Effector memory CD8-positive, alpha-beta T cell (primary cell): ENCODE measurements around the gene SLCO2A1.

Experiments used
- ATAC-seq: fragments of 150-1000 bp; cut with Tn5 transposase; replicated peaks from 2 replicates; pipeline ENCODE4 v1.10.0; 2021; ENCODE audit warnings: mild to moderate bottlenecking, moderate library complexity
- DNase-seq, 3 experiments: peaks; one replicate each; pipeline ENCODE4 v3.0.0; 2021
- H3K27ac Mint-ChIP-seq, 2 donors: one replicate each; pipeline ENCODE4 v1.8.0; 2022; ENCODE audit warnings: mild to moderate bottlenecking in 2 of 2, mixed read lengths in 2 of 2, moderate library complexity in 2 of 2
- H3K27me3 Mint-ChIP-seq, 2 donors: one replicate each; pipeline ENCODE4 v1.8.0; 2022; ENCODE audit warnings: mixed read lengths in 2 of 2
- H3K36me3 Mint-ChIP-seq: one replicate; pipeline ENCODE4 v1.8.0; 2022; ENCODE audit warnings: mild to moderate bottlenecking, moderate library complexity, mixed read lengths; ENCODE audit not compliant: insufficient read depth
- H3K4me1 Mint-ChIP-seq, 2 donors: one replicate each; pipeline ENCODE4 v1.8.0; 2022; ENCODE audit warnings: low read depth in 2 of 2, mixed read lengths in 2 of 2
- H3K4me3 Mint-ChIP-seq, 2 donors: one replicate each; pipeline ENCODE4 v1.8.0; 2022; ENCODE audit warnings: mild to moderate bottlenecking in 2 of 2, mixed read lengths in 2 of 2, moderate library complexity in 2 of 2
- H3K9me3 Mint-ChIP-seq, 2 donors: one replicate each; pipeline ENCODE4 v1.8.0; 2022; ENCODE audit warnings: mixed read lengths in 2 of 2

SLCO2A1 gene

DNA sequence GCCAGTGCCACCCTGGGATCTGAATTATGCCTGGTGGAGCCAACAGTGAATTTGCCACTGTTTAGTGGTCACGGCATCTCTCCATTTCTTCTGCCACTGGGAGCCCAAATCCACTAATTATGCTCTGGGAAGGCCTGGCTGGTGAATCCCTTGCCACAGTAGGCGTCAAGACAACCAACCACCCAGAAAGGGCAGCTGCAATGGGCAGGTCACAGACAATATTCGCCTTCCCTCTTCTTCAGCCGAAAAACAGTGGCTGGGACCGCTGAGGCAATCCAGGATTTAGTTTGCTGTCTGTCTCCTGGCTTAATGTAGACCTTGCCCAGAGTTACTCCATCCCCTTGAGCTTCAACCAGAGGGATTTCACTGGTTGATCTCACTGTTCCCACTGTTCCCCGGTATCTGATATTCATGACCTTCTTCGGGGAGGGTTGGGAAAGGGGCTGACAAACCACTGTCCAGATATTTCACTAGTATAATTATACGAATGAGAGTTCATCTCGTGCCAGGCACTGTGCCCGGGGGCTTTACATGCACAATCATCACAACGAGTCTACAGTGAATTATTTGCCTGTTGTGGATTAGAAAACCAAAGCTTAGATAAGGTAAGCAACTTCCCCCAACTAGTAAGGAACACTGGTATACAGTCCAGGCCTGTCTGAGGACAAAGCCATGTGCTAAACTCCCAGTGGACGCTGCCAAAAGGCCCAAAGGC, 84.2 kb downstream of the SLCO2A1 start:
- Mint-ChIP-seq H3K27me3 (peaks cover 20 to 39% of the 10 kb centered on the region in 2 donors), H3K9me3 (no peaks in the 10 kb centered on the region), H3K36me3 (peaks cover 3% of the 10 kb centered on the region), H3K4me3 (no peak overlapping the region), H3K4me1 (peaks cover 3 to 8% of the 10 kb centered on the region in 2 donors), H3K27ac (no peak overlapping the region)
- DNase-seq (no peak), ATAC-seq (no peak)

DNA sequence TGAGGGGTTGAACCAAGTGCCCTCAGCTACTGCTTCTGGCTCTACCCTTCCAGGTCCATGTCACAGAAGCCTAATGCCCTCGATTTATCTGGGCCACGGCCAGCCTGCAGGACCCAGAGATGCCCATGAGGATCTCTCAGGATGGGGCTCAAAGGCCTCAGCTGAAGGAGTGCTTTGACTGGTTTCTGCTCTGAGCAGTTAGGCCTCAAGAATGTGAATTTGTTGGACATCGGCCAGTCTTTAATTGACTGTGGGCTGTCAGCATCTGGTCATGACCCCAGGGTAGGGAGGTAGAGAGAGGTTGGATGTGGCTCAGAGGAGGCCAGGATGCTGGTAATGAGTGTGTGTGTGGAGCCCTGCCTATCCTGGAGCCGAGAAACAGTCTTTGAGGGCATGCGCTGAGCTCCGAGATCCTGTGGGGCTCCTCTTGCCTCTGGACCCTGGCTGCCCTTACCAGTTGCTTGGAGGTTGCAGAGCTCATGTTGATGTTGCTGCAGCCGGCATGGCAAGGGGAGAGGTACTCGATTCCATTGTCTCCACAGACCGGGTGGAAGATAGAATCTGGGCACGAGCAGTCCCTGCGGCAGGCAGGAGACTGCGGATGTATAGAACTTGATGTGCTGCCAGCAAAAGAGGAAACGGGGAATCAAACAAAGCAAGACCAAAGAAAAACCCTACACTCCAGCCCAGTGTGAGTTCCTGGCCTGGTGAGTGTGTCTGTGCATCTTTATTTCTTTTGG, 84.9 kb downstream of the SLCO2A1 start:
- no peaks in the 10 kb centered on the region for H3K9me3 Mint-ChIP-seq
- peaks cover 3 to 8% of the 10 kb centered on the region in 2 donors for H3K4me1 Mint-ChIP-seq
- H3K27me3 Mint-ChIP-seq: peaks cover 20 to 46% of the 10 kb centered on the region in 2 donors
- DNase-seq (no peak), ATAC-seq (no peak)
- peaks cover 3% of the 10 kb centered on the region for H3K36me3 Mint-ChIP-seq
- H3K27ac Mint-ChIP-seq: no peak overlapping the region
- no peak overlapping the region for H3K4me3 Mint-ChIP-seq

DNA sequence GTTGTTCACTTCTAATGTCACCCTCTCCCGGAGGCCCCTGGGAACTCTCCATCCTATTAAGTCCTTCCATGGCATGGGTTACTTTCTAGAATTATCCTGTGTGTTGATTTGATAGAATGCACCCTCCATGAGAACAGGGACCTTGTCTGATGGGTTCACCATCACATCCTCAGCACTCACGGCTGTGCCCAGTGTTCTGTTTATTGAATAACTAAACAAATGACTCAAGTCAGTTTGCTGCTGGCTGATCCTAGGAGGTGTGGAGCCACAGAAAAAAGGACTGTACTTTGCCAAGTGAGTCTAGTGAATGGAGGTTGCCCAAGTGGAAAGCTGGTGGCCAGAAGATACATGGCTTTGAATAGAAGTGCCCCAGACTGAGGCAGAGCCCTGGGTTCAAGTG, 85.5 kb downstream of the SLCO2A1 start:
- no peaks in the 10 kb centered on the region for H3K9me3 Mint-ChIP-seq
- H3K27me3 Mint-ChIP-seq: peaks cover 20 to 47% of the 10 kb centered on the region in 2 donors
- peaks cover 3 to 8% of the 10 kb centered on the region in 2 donors for H3K4me1 Mint-ChIP-seq
- no peak for DNase-seq
- peaks cover 3% of the 10 kb centered on the region for H3K36me3 Mint-ChIP-seq
- H3K27ac Mint-ChIP-seq: no peak overlapping the region
- no peak overlapping the region for H3K4me3 Mint-ChIP-seq
- no peak for ATAC-seq

- ATAC-seq (no peak), DNase-seq (no peak)
- H3K9me3 Mint-ChIP-seq: no peaks in the 10 kb centered on the region
- no peak overlapping the region for H3K4me3 Mint-ChIP-seq
- peaks cover 3 to 8% of the 10 kb centered on the region in 2 donors for H3K4me1 Mint-ChIP-seq
- H3K27ac Mint-ChIP-seq: no peak overlapping the region
- peaks cover 20 to 51% of the 10 kb centered on the region in 2 donors for H3K27me3 Mint-ChIP-seq
- H3K36me3 Mint-ChIP-seq: peaks cover 3% of the 10 kb centered on the region
These were observed 86.0 kb downstream of the SLCO2A1 start for GRCh38 chr3:133943639-133944141.

DNA sequence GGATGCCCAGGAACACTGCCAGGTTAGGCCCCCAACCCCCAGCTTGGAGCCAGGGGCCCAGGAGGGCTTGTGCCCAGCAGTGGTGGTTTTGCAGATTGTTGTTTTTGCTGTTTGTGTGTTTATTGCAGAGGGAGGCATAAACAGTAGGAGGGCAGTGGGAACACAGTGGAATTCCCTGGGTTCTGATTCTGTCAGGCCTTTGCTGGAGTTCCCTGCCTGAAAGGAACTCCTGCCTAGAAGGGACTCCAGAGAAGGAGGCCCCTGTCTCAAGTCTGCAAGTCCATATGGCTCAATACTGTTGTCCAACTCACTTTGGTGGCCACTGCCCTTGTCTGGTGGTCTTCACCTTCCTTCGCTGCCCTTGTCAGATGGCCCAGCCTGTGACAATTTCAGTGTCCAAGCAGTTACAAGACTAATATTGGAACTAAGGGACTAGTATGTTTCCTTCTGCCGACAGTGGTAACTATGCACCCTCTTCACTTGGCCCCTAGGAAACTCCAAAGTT, 86.6 kb downstream of the SLCO2A1 start:
- Mint-ChIP-seq H3K4me1 (peaks cover 3 to 8% of the 10 kb centered on the region in 2 donors), H3K27me3 (peaks cover 20 to 57% of the 10 kb centered on the region in 2 donors), H3K36me3 (peaks cover 3% of the 10 kb centered on the region), H3K4me3 (no peak overlapping the region), H3K27ac (no peak overlapping the region), H3K9me3 (no peaks in the 10 kb centered on the region)
- ATAC-seq (no peak), DNase-seq (no peak)

GRCh38 chr3:133941415-133941821, 88.3 kb downstream of the SLCO2A1 start:
- no peaks in the 10 kb centered on the region for H3K9me3 Mint-ChIP-seq
- H3K27ac Mint-ChIP-seq: no peak overlapping the region
- ATAC-seq: no peak
- H3K4me1 Mint-ChIP-seq: peaks cover 2 to 8% of the 10 kb centered on the region in 2 donors
- H3K36me3 Mint-ChIP-seq: peaks cover 3% of the 10 kb centered on the region
- no peak for DNase-seq
- H3K27me3 Mint-ChIP-seq: peaks cover 25 to 73% of the 10 kb centered on the region in 2 donors
- no peak overlapping the region for H3K4me3 Mint-ChIP-seq

DNA sequence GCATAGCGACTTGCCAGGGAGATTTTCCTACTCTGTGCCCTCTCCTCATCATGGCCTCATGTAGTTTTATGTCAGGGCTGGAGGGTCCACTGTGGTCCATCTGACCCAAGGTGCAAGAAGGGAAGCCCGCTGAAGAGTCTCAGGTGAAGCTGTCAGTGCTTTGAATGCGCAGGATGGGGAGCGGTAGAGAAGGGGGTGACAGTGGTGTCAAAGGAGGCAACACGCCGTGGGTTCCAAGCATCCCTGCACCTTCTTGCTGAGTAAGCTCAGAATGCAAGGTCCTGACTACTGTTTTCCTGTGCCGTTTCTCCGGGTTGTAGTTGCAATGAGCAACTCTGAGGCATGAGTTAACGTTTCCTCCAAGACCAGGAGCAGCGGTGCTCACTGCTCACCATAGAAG, 89.2 kb downstream of the SLCO2A1 start:
- DNase-seq (no peak), ATAC-seq (no peak)
- H3K4me1 Mint-ChIP-seq: peaks cover 0 to 8% of the 10 kb centered on the region in 2 donors
- H3K27ac Mint-ChIP-seq: no peak overlapping the region
- H3K9me3 Mint-ChIP-seq: no peaks in the 10 kb centered on the region
- H3K36me3 Mint-ChIP-seq: peaks cover 3% of the 10 kb centered on the region
- no peak overlapping the region for H3K4me3 Mint-ChIP-seq
- peaks cover 29 to 81% of the 10 kb centered on the region in 2 donors for H3K27me3 Mint-ChIP-seq

- no peaks in the 10 kb centered on the region for H3K9me3 Mint-ChIP-seq
- no peak overlapping the region for H3K4me3 Mint-ChIP-seq
- H3K4me1 Mint-ChIP-seq: peaks cover 0 to 8% of the 10 kb centered on the region in 2 donors
- H3K36me3 Mint-ChIP-seq: no peaks in the 10 kb centered on the region
- ATAC-seq (no peak), DNase-seq (no peak)
- peaks cover 27 to 79% of the 10 kb centered on the region in 2 donors for H3K27me3 Mint-ChIP-seq
- no peak overlapping the region for H3K27ac Mint-ChIP-seq
These were observed 90.3 kb downstream of the SLCO2A1 start for GRCh38 chr3:133939463-133939835.

GRCh38 chr3:133938770-133939462, 90.8 kb downstream of the SLCO2A1 start:
- Mint-ChIP-seq H3K27me3 (peaks cover 23 to 74% of the 10 kb centered on the region in 2 donors), H3K4me1 (peaks cover 0 to 6% of the 10 kb centered on the region in 2 donors), H3K9me3 (no peaks in the 10 kb centered on the region), H3K27ac (no peak overlapping the region), H3K36me3 (no peaks in the 10 kb centered on the region), H3K4me3 (no peak overlapping the region)
- ATAC-seq (no peak), DNase-seq (no peak)

DNA sequence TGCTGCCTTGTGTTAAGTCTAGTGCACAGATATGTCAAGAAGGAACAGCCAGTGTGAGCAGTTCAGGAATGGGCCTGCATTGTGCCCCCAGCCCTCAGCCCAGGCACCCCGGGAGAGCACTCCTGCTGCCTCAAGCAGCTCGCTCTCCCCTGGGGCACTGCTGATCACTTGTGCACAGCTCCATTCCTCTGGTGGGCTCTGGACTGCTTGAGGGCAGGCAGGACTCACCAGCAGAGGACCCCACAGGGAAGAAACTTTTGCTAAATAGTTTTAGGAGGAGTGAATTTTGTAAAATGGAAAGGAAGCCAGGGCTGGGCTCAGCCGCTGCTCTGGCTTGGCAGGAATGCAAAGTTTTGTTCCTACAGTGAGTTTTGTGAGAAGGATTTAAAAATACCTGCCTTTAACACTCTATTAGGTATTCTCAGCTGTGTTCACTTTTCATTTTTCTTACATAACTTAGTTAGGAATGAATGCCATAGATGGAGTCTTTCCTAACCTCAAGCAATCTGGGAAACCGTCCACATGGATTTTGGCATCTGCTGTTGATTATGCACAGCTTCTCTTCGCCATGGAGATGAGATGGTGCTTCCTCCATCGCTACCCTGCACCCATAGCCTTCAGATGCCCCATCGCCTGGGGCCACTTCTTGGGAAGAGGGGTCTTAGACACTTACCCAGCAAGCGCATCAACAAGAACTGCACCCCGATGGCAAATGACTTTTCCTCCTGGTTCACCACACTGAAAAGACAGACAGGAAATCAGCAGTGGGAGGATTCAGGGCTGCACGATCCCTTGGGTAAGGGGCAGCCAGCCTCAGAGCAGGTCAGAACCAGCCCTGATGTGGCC, 91.7 kb downstream of the SLCO2A1 start:
- H3K9me3 Mint-ChIP-seq: no peaks in the 10 kb centered on the region
- no peak for ATAC-seq
- DNase-seq: no peak
- H3K4me3 Mint-ChIP-seq: no peak overlapping the region
- H3K27me3 Mint-ChIP-seq: peaks cover 21 to 70% of the 10 kb centered on the region in 2 donors
- no peak overlapping the region for H3K27ac Mint-ChIP-seq
- no peaks in the 10 kb centered on the region for H3K36me3 Mint-ChIP-seq
- peaks cover 0 to 5% of the 10 kb centered on the region in 2 donors for H3K4me1 Mint-ChIP-seq

DNA sequence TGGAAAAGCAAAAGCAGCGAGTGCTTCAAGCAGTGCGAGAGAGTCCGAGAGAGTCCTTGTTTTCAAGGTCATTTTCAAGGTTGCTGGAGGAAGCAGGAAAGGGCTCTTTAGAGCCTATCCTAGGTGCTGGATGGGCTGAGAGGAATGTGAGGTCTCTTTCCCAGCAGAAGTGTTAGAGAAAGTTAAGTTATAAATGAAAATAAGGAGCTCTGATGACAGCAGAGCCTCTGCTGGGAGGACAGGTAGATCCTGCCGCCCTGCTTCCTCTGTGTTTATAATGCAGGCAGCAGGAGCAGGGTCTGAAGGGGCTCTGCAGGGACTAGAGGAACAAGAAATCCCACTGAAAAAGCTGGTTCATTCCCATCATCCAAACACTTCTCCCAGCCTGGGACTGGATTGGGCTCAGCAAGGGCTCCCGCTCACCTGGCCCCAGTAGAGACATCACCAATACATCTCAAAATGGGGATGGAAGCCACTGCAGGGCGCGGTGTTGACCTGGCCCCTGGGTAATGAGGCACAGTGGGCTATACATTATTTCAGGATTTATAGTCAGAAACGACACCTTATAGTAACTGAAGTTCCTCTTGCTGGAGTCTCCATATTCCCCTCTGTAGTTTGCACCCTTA, 92.6 kb downstream of the SLCO2A1 start:
- Mint-ChIP-seq H3K27me3 (peaks cover 13 to 62% of the 10 kb centered on the region in 2 donors), H3K9me3 (no peaks in the 10 kb centered on the region), H3K4me1 (no peaks in the 10 kb centered on the region), H3K27ac (no peak overlapping the region), H3K36me3 (no peaks in the 10 kb centered on the region), H3K4me3 (no peak overlapping the region)
- ATAC-seq: no peak
- no peak for DNase-seq
